C4-2B (cell line): ENCODE results near the gene POU4F1.

Experiments
- H3K27ac ChIP-seq: fragments of 450-650 bp; 2 replicates; pipeline ENCODE4 v1.5.1; 2017
- ZFX ChIP-seq: fragments of 450-650 bp; IDR thresholded peaks from 2 replicates; pipeline ENCODE4 v1.6.1; 2017
- TF ChIP-seq, protein P1 (sequence below): fragments of 450-650 bp; conservative IDR thresholded peaks from 2 replicates; pipeline ENCODE4 v1.5.1; 2017; ENCODE audit warnings: mild to moderate bottlenecking

POU4F1 gene

DNA sequence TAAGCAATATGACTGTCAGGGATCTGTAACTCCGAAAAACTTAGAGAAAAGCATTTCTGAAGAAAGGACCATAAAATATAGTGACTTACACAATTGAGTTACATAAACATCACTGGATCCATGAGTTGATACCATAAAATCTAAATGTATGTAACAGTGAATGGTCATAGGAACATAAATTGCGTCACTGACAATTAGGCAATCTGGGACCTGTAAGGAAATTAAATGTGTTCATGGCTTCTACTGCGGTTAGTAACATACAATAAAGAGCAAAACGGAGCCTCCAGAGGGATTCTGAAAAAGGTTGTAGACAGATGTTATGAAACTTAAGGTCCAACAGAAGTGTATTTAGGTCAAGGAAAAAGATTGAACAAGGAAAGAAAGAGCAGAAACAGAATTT lies 27.1 kb downstream of the POU4F1 start:
- no peak for TF ChIP-seq ZFX
- TF ChIP-seq, protein P1, sequence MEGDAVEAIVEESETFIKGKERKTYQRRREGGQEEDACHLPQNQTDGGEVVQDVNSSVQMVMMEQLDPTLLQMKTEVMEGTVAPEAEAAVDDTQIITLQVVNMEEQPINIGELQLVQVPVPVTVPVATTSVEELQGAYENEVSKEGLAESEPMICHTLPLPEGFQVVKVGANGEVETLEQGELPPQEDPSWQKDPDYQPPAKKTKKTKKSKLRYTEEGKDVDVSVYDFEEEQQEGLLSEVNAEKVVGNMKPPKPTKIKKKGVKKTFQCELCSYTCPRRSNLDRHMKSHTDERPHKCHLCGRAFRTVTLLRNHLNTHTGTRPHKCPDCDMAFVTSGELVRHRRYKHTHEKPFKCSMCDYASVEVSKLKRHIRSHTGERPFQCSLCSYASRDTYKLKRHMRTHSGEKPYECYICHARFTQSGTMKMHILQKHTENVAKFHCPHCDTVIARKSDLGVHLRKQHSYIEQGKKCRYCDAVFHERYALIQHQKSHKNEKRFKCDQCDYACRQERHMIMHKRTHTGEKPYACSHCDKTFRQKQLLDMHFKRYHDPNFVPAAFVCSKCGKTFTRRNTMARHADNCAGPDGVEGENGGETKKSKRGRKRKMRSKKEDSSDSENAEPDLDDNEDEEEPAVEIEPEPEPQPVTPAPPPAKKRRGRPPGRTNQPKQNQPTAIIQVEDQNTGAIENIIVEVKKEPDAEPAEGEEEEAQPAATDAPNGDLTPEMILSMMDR = no peak

DNA sequence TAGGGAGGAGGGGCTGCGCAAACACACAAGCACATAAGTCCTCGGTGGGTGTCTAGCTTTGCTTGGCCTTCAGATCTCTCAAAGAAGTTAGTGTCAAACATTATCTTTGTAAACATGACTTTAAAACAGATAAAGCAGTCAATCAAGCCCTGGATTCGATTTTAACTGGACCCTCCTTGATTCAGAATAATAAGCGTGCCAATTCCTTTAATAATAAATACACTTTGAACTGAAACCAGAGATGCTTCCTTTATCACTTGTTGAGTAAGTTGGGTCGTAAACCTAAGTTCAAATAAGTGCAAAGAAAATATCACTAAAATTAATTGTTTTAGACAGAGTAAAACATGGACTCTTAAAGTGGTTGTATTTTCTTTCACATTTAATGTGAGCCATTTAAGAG lies 30.9 kb downstream of the POU4F1 start:
- TF ChIP-seq ZFX = no peak
- TF ChIP-seq, protein P1 = no peak
- H3K27ac ChIP-seq = no peak overlapping the region

More for the DNA sequence above, 27.1 kb downstream of the POU4F1 start:
- H3K27ac ChIP-seq = no peak overlapping the region

DNA sequence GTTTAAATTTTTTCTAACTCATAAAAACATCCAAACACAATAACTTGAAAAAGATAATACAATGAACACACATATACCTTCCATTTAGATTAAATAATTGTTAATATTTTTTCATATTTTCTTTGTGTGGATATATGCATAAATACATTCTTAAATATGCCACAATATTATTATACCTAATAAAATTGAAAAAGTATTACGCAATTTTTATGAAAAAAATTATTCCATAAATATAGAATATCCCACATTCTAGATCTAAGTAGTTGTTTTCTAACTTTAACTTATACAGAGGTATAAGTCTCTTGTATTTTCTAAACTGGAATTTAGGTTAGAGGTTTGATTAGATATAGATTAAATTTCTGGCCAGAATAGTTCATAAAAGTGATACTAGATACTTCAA lies 34.3 kb downstream of the POU4F1 start:
- no peak overlapping the region for H3K27ac ChIP-seq
- no peak for TF ChIP-seq ZFX
- TF ChIP-seq, protein P1 = no peak

DNA sequence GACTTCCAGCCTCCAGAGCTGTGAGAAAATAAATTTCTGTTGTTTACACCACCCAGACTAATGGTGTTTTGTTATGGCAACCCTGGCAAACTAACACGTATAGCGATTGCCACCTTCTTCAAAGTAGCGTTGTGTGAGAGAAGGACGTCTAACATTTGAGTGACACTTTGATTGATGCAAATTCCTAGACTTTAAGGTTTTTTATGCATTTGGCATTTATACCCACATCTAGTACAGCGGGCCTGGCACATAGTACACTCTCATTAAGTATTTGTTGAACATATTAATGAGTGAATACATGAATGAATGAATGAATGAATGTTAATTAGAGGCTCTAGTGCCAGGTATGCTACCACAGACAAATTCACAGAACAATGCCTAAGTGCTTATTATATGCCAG lies 36.7 kb downstream of the POU4F1 start:
- TF ChIP-seq, protein P1 = no peak
- TF ChIP-seq ZFX = no peak
- no peak overlapping the region for H3K27ac ChIP-seq

DNA sequence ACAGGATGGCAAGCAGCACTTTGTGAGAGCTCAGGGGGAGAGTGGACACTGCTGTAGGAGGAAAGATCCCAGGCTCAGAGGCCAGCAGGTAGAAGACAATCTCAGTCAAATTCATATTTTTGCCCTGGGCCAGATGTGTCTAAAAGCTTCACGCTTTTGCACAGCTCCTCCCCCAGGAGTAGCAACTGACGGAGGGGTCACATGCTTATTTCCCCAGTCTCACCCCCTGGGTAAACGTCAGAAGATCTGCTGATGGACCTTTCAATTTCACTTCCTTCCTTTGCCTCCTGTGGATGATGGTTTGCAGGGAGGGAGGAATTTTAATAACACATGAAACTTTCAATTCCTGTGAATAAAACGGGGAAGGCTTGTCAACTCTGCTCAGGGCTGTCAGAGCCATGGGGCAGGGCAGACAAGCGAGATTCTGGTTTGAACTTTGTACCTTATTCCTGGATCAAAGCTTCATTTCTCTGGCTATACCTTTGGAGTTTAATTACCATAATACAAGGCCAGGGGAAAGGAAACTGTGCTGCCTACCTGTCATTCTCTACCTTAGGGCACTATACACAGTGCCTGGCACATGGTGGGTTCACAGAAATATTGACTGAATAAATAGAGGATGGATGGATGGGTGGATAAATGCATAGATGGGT lies 41.0 kb downstream of the POU4F1 start:
- TF ChIP-seq, protein P1 = no peak
- TF ChIP-seq ZFX = no peak
- H3K27ac ChIP-seq = no peak overlapping the region
